IPS-18a (cell line): Measurements from ENCODE around the gene FRMD1.

Source experiments
- H3K27ac ChIP-seq: one replicate; pipeline ENCODE4 v1.5.1; 2013; ENCODE audit warnings: low read length
- H3K27me3 ChIP-seq: one replicate; pipeline ENCODE4 v1.6.1; 2013; ENCODE audit warnings: mild to moderate bottlenecking, low read length; ENCODE audit not compliant: control insufficient read depth, insufficient read depth
- H3K36me3 ChIP-seq: one replicate; pipeline ENCODE4 v1.6.1; 2013; ENCODE audit warnings: low read depth, low read length; ENCODE audit not compliant: control insufficient read depth
- H3K4me1 ChIP-seq: one replicate; pipeline ENCODE4 v1.6.1; 2013; ENCODE audit warnings: low read depth, low read length; ENCODE audit not compliant: control insufficient read depth
- H3K4me3 ChIP-seq: one replicate; pipeline ENCODE4 v1.5.1; 2013; ENCODE audit warnings: low read length
- H3K9ac ChIP-seq: one replicate; pipeline ENCODE4 v1.6.1; 2013; ENCODE audit warnings: mild to moderate bottlenecking, low read length, moderate library complexity
- H3K9me3 ChIP-seq: one replicate; pipeline ENCODE4 v1.6.1; 2013; ENCODE audit warnings: low read depth, low read length; ENCODE audit not compliant: control insufficient read depth

Gene FRMD1

GRCh38 chr6:168055696-168056489 lies 23.1 kb downstream of the FRMD1 start:
- Histone ChIP-seq H3K9ac (no peak overlapping the region), H3K9me3 (no peaks in the 10 kb centered on the region), H3K4me1 (no peaks in the 10 kb centered on the region), H3K27me3 (no peaks in the 10 kb centered on the region), H3K4me3 (no peak overlapping the region), H3K36me3 (no peaks in the 10 kb centered on the region), H3K27ac (no peak overlapping the region)

GRCh38 chr6:168054765-168055560 lies 24.0 kb downstream of the FRMD1 start:
- no peaks in the 10 kb centered on the region for H3K36me3 ChIP-seq
- H3K27me3 ChIP-seq: no peaks in the 10 kb centered on the region
- H3K9me3 ChIP-seq: no peaks in the 10 kb centered on the region
- no peak overlapping the region for H3K9ac ChIP-seq
- no peak overlapping the region for H3K27ac ChIP-seq
- H3K4me1 ChIP-seq: no peaks in the 10 kb centered on the region
- H3K4me3 ChIP-seq: no peak overlapping the region

GRCh38 chr6:168053957-168054471 lies 25.0 kb downstream of the FRMD1 start:
- H3K4me1 ChIP-seq: no peaks in the 10 kb centered on the region

DNA sequence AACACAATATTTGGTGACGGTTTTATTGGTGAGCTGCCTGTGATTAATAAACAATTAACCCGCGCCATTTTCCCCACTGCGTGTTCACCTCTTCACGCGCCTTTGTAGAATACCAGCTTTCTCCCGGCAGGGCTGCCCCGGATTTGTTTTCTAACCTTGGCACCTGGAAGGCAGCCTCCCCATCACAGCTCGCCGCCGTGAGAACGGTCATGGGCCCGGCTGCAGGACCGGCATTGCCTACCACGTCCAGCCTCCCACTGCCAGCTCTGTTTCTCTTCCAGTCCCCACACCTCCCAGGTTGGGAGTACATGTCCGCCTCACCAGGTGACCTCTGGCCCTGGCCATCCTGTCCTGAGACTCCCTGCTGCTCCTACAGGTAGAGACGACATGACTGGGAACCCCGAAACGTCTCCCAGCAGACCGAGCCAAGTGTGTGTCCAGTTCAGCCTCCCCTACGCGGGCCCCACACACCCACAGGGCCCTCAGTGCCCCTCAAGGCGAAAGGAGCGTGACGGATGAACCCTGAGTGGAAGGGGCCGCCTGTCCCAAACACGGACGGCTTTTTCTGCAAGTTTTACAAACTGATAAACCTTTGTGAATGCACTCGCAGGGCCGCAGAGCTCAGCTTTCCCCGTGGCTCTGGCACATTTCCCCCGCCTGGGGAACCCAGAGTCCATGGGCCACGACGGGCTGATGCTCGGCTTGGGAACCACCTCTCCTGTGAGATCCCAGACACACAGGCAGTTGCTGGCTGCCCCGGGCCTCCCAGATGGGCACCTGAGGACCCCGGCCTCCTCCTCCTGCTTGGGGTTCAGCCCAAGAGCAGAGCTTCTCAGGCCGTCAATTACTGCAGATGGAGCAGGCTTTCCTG lies 25.7 kb downstream of the FRMD1 start:
- no peaks in the 10 kb centered on the region for H3K9me3 ChIP-seq
- H3K27ac ChIP-seq: no peak overlapping the region
- no peaks in the 10 kb centered on the region for H3K27me3 ChIP-seq
- no peaks in the 10 kb centered on the region for H3K36me3 ChIP-seq
- no peak overlapping the region for H3K9ac ChIP-seq
- no peaks in the 10 kb centered on the region for H3K4me1 ChIP-seq
- no peak overlapping the region for H3K4me3 ChIP-seq

More at GRCh38 chr6:168053957-168054471, 25.0 kb downstream of the FRMD1 start:
- H3K36me3 ChIP-seq: no peaks in the 10 kb centered on the region
- no peaks in the 10 kb centered on the region for H3K9me3 ChIP-seq
- H3K9ac ChIP-seq: no peak overlapping the region
- no peak overlapping the region for H3K27ac ChIP-seq
- H3K4me3 ChIP-seq: no peak overlapping the region
- no peaks in the 10 kb centered on the region for H3K27me3 ChIP-seq

DNA sequence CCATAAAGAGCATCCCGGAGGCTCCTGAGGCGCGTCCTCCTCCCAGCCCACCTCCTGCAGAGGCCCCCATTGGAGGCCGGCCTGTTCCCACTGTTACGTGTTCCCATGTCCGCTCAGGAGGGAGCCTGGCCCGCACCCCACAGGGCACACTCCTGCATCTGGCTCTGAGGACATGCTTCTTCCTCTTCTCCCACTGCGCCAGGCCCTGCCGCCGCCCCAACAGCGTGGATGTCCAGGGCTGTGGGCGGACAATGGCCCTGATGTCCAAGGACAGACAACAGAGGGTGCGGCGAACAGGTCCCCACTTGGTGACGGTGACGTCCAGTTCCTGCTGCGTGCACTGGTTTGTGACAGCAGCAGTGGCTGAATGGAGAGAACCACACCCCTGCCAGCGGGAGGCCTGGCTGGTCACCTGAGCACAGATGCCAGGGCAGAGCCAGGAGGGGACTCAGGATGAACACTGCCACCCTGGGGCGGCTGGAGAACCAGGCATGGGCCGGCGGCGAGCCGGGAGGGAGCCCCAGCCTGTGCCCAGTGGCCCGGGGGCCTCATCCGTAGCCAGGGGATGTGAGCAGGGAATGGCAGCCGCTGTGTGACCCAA lies 26.6 kb downstream of the FRMD1 start:
- Histone ChIP-seq H3K4me1 (no peaks in the 10 kb centered on the region), H3K4me3 (no peak overlapping the region), H3K9me3 (no peaks in the 10 kb centered on the region), H3K27ac (no peak overlapping the region), H3K36me3 (no peaks in the 10 kb centered on the region), H3K27me3 (no peaks in the 10 kb centered on the region), H3K9ac (no peak overlapping the region)

DNA sequence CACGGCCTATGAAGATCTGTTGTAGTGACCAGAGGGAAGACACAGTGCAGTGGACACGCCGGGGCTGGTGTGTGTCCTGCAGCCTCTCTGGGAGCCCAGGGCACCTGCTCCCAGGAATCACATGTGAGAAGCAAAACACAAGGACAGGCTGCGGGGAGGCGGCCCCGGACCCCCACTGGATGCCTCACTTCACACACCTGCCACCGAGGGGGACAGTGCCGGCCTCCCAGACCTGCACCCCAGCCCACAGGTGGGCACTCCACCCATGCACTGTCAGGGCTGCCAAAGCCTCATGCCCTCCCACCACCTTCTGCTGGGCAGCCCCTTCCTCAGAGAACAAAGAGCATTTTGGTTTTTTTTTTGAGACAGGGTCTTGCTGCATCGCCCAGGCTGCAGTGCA lies 27.4 kb downstream of the FRMD1 start:
- Histone ChIP-seq H3K9ac (no peak overlapping the region), H3K9me3 (no peaks in the 10 kb centered on the region), H3K4me1 (no peaks in the 10 kb centered on the region), H3K27me3 (no peaks in the 10 kb centered on the region), H3K27ac (no peak overlapping the region), H3K36me3 (no peaks in the 10 kb centered on the region), H3K4me3 (no peak overlapping the region)

GRCh38 chr6:168050881-168051586 lies 28.0 kb downstream of the FRMD1 start:
- Histone ChIP-seq H3K4me3 (no peak overlapping the region), H3K4me1 (no peaks in the 10 kb centered on the region), H3K9ac (no peak overlapping the region), H3K27me3 (no peaks in the 10 kb centered on the region), H3K9me3 (no peaks in the 10 kb centered on the region), H3K27ac (no peak overlapping the region), H3K36me3 (no peaks in the 10 kb centered on the region)

DNA sequence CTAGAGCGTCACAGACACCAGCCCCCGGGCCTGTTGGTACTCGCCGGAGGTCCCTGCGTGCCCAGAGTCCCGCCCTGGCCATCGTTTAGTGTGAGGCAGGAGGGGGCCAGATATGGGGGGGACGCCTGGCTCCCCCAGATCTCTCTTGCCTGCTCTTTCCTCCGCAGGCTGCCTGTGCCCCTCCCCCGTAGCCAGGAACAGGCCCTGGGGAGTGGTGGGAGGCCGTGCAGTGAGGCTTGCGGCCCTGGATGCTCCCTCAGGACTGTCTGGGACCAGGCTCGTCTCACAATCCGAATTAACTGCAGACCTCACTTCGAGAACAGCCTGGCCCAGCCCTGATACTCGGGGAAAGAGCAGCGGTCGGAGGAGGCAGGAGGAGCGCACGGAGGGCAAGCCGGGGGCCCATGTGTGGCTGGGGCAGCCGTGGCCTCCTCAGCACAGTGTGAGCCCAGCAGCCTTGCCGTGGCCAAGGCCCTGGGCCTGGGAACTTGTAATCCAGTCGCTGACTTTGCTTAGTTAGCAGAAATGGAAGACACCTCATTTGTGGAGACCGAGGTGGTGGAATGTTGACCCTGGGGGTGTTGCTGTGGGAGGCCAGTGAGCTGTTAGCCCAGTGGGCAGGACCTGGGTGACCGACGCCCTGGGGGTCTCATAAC lies 28.7 kb downstream of the FRMD1 start:
- H3K4me3 ChIP-seq: no peak overlapping the region
- H3K9ac ChIP-seq: no peak overlapping the region
- no peaks in the 10 kb centered on the region for H3K36me3 ChIP-seq
- no peaks in the 10 kb centered on the region for H3K27me3 ChIP-seq
- H3K4me1 ChIP-seq: no peaks in the 10 kb centered on the region
- no peak overlapping the region for H3K27ac ChIP-seq
- no peaks in the 10 kb centered on the region for H3K9me3 ChIP-seq

DNA sequence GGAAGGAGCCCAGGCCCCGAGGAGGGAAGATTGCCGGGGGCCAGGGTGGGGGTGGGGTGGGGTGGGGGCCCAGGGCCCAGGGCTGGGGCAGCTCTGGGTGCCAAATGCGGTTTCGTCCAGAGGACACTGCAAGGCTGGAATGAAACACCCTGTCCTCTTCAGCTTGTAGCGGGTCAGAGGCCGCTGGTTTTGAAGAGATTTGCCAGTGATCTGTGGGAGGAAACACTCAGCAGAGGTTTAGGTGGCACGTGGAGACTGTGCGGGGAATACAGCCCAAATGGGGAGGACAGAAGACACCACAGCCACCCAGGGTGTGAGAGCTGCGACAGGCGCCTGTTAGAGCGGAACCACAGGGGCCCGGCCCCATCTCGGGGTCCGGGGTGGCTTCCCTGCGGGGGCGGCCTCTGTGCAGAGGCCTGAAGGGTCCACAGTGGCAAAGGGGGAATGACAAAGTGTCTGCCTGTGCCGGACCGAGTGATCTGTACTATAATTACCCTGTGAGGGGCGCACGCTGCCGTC lies 29.2 kb downstream of the FRMD1 start:
- H3K4me1 ChIP-seq: no peaks in the 10 kb centered on the region
- no peaks in the 10 kb centered on the region for H3K36me3 ChIP-seq
- H3K27me3 ChIP-seq: no peaks in the 10 kb centered on the region
- H3K9ac ChIP-seq: no peak overlapping the region
- H3K9me3 ChIP-seq: no peaks in the 10 kb centered on the region
- no peak overlapping the region for H3K4me3 ChIP-seq
- H3K27ac ChIP-seq: no peak overlapping the region

DNA sequence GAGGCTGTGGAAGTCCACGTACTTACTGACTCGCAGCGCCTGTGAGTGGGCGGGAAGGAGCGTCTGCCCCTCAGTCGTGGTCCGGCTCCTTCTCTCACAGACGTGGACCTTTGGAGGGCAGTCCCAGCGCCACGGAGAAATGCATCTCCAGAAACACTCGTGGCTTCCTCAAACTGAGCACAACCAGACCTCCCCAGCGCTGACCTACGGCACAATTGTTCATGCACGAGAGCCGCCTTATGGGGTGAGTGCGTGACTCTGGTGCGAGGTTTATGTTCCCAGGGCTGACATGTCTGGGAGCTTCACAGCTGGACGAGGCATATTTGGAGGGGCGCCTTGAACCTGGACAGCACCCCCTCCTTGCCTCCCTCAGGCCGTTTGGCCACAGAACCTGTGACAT lies 29.7 kb downstream of the FRMD1 start:
- H3K4me3 ChIP-seq: no peak overlapping the region
- H3K27me3 ChIP-seq: no peaks in the 10 kb centered on the region
- no peaks in the 10 kb centered on the region for H3K4me1 ChIP-seq
- no peaks in the 10 kb centered on the region for H3K36me3 ChIP-seq
- H3K9me3 ChIP-seq: no peaks in the 10 kb centered on the region
- no peak overlapping the region for H3K27ac ChIP-seq
- H3K9ac ChIP-seq: no peak overlapping the region
